NCI-H1436 (cell line): ENCODE results near the gene TMEM203.

Experiments used
- DNase-seq: peaks from one replicate; lab custom pipeline; 2025; lab: John Stamatoyannopoulos, UW

The TMEM203 gene

GRCh38 chr9:137178939-137179630 is 26.4 kb downstream of the TMEM203 start:
- no peak for DNase-seq

GRCh38 chr9:137178201-137178938 is 27.1 kb downstream of the TMEM203 start:
- DNase-seq, result no peak

GRCh38 chr9:137176302-137177182 is 28.9 kb downstream of the TMEM203 start:
- DNase-seq, result no peak

GRCh38 chr9:137175345-137175961 is 30.0 kb downstream of the TMEM203 start:
- no peak for DNase-seq

GRCh38 chr9:137174722-137175293 is 30.6 kb downstream of the TMEM203 start:
- no peak for DNase-seq

- no peak for DNase-seq
These were observed 31.4 kb downstream of the TMEM203 start for GRCh38 chr9:137173796-137174664.

GRCh38 chr9:137172901-137173795 is 32.3 kb downstream of the TMEM203 start:
- DNase-seq, result no peak

- no peak for DNase-seq
These were observed 34.1 kb downstream of the TMEM203 start for GRCh38 chr9:137171149-137171900.

- no peak for DNase-seq
These were observed 34.8 kb downstream of the TMEM203 start for GRCh38 chr9:137170486-137171148.

- no peak for DNase-seq
These were observed 35.5 kb downstream of the TMEM203 start, which contains the start of gene LRRC26 for GRCh38 chr9:137169896-137170358. Gene LRRC26, minus strand, starts transcription at chr9:137170051. Its CDS starts 108 bp downstream, at chr9:137169943.

GRCh38 chr9:137168904-137169856 is 36.3 kb downstream of the TMEM203 start:
- DNase-seq, result peak; percentile 60

- DNase-seq, result no peak
These were observed 36.9 kb downstream of the TMEM203 start for GRCh38 chr9:137168573-137168903.

GRCh38 chr9:137167747-137168572 is 37.5 kb downstream of the TMEM203 start:
- DNase-seq, result no peak

GRCh38 chr9:137167277-137167746 is 38.1 kb downstream of the TMEM203 start:
- DNase-seq, result no peak

- DNase-seq, result no peak
These were observed 38.8 kb downstream of the TMEM203 start for GRCh38 chr9:137166380-137167229.
